IMR-90 (cell line): ENCODE results near the gene CRYGS. TPM values are rescaled to one million over a fixed set of nuclear protein-coding genes. Genes with fewer than 3 reads are reported as not detected.
A peak's percentile ranks its signal among the peaks of the same experiment; 100 is the strongest.
"Not testable (repeated sequence)": the region's sequence is repeated elsewhere in the genome, so short reads cannot be mapped to it uniquely, and the experiment has no call there.

ENCODE experiments used
- ATAC-seq: fragments of 200-7000 bp; cut with Tn5 transposase; 2 replicates; pipeline ENCODE4 v1.9.1; 2020; ENCODE audit warnings: low read depth, mild to moderate bottlenecking, moderate library complexity
- BruUV-seq: library from RNA; stranded (reverse); fragments of 400-500 nt; replicated peaks from 2 replicates; lab custom pipeline; 2021; lab: Mats Ljungman, UMichigan
- CTCF ChIA-PET: fragments of 300-600 bp; formaldehyde crosslinking; extraction: SDS; loops from one replicate; lab custom pipeline; 2021; ENCODE audit warnings: antibody characterized with exemption; lab: Yijun Ruan, JAX
- POLR2A ChIA-PET: fragments of 300-600 bp; sonication (Branson Sonifier 250); formaldehyde crosslinking; loops from one replicate; lab custom pipeline; 2022; ENCODE audit warnings: antibody characterized with exemption; ENCODE audit not compliant: unreplicated experiment; lab: Charles Lee
- DNase-seq: peaks from one replicate; pipeline ENCODE4 v3.0.0; 2013
- H2AFZ ChIP-seq: replicated peaks from 2 replicates; pipeline ENCODE3; 2013; ENCODE audit warnings: low read length, mild to moderate bottlenecking; ENCODE audit not compliant: poor library complexity
- H2AK5ac ChIP-seq: 2 replicates; pipeline ENCODE4 v1.6.1; 2013; ENCODE audit warnings: low read depth, low read length, inconsistent platforms
- H2AK9ac ChIP-seq: replicated peaks from 2 replicates; pipeline ENCODE3; 2013; ENCODE audit warnings: mild to moderate bottlenecking, low read depth, low read length, moderate library complexity; ENCODE audit not compliant: poor library complexity
- H2BK120ac ChIP-seq: 2 replicates; pipeline ENCODE4 v1.6.1; 2013; ENCODE audit warnings: low read depth, low read length, inconsistent platforms
- H2BK15ac ChIP-seq: 3 replicates; pipeline ENCODE4 v1.6.1; 2013; ENCODE audit warnings: low read depth, low read length, inconsistent platforms
- H2BK20ac ChIP-seq: 2 replicates; pipeline ENCODE4 v1.6.1; 2013; ENCODE audit warnings: low read depth, mild to moderate bottlenecking, inconsistent platforms, low read length, moderate library complexity
- H2BK5ac ChIP-seq: 2 replicates; pipeline ENCODE4 v1.6.1; 2013; ENCODE audit warnings: mild to moderate bottlenecking, low read depth, low read length, inconsistent platforms; ENCODE audit not compliant: poor library complexity, severe bottlenecking
- H3K14ac ChIP-seq: replicated peaks from 2 replicates; pipeline ENCODE4 v1.6.1; 2013; ENCODE audit warnings: low read depth, low read length, inconsistent platforms
- H3K18ac ChIP-seq: 2 replicates; pipeline ENCODE4 v1.6.1; 2013; ENCODE audit warnings: low read depth, low read length, control low read depth
- H3K23ac ChIP-seq: 2 replicates; pipeline ENCODE4 v1.6.1; 2013; ENCODE audit warnings: low read depth, low read length, inconsistent platforms
- H3K27ac ChIP-seq: 2 replicates; pipeline ENCODE4 v1.5.1; 2013; ENCODE audit warnings: mild to moderate bottlenecking, control low read depth, low read length; ENCODE audit not compliant: insufficient read depth
- H3K27me3 ChIP-seq: 2 replicates; pipeline ENCODE4 v1.6.1; 2013; ENCODE audit warnings: low read length; ENCODE audit not compliant: control insufficient read depth, insufficient read depth
- H3K36me3 ChIP-seq: 2 replicates; pipeline ENCODE4 v1.6.1; 2013; ENCODE audit warnings: low read length, mixed read lengths; ENCODE audit not compliant: control insufficient read depth, insufficient read depth
- H3K4ac ChIP-seq: 2 replicates; pipeline ENCODE4 v1.6.1; 2013; ENCODE audit warnings: low read depth, low read length, inconsistent platforms
- H3K4me1 ChIP-seq: 2 replicates; pipeline ENCODE4 v1.6.1; 2013; ENCODE audit warnings: low read length, mixed read lengths; ENCODE audit not compliant: control insufficient read depth, insufficient read depth
- H3K4me2 ChIP-seq: 2 replicates; pipeline ENCODE4 v1.6.1; 2013; ENCODE audit warnings: low read depth, mild to moderate bottlenecking, control low read depth, low read length, moderate library complexity
- H3K4me3 ChIP-seq: 2 replicates; pipeline ENCODE4 v1.5.1; 2013; ENCODE audit warnings: low read depth, mild to moderate bottlenecking, control low read depth, low read length, moderate library complexity; ENCODE audit not compliant: insufficient read depth
- H3K56ac ChIP-seq: 2 replicates; pipeline ENCODE4 v1.6.1; 2013; ENCODE audit warnings: low read length, inconsistent platforms; ENCODE audit not compliant: insufficient read depth; ENCODE audit errors: extremely low read depth
- H3K79me1 ChIP-seq, 2 experiments: 2 replicates each; pipeline ENCODE4 v1.6.1; 2013; ENCODE audit warnings: low read length in 2 of 2, inconsistent platforms in 1 of 2, low read depth in 1 of 2
- H3K9ac ChIP-seq: 2 replicates; pipeline ENCODE4 v1.6.1; 2013; ENCODE audit warnings: low read depth, low read length, control low read depth
- H3K9me1 ChIP-seq: 2 replicates; pipeline ENCODE4 v1.6.1; 2013; ENCODE audit warnings: low read length, inconsistent platforms; ENCODE audit not compliant: insufficient read depth
- H3K9me3 ChIP-seq: 2 replicates; pipeline ENCODE4 v1.6.1; 2013; ENCODE audit warnings: low read length; ENCODE audit not compliant: control insufficient read depth, insufficient read depth
- H4K20me1 ChIP-seq: 2 replicates; pipeline ENCODE4 v1.6.1; 2013; ENCODE audit warnings: low read length, inconsistent platforms; ENCODE audit not compliant: insufficient read depth
- H4K5ac ChIP-seq: 2 replicates; pipeline ENCODE4 v1.6.1; 2013; ENCODE audit warnings: mild to moderate bottlenecking, low read depth, low read length, control low read depth
- H4K8ac ChIP-seq, 2 experiments: 2 replicates each; pipeline ENCODE4 v1.6.1; 2013; ENCODE audit warnings: low read depth in 2 of 2, low read length in 2 of 2, control low read depth in 1 of 2, inconsistent platforms in 1 of 2
- H4K91ac ChIP-seq: 2 replicates; pipeline ENCODE4 v1.6.1; 2013; ENCODE audit warnings: low read depth, low read length, inconsistent platforms; ENCODE audit not compliant: insufficient read depth
- RFX5 ChIP-seq: IDR thresholded peaks from 2 replicates; pipeline ENCODE4 v1.8.0; 2012; ENCODE audit warnings: low read depth, mild to moderate bottlenecking, low read length, moderate library complexity
- WGBS, 2 experiments: methylation state at CpG; one replicate each; pipeline versions ENCODE4 v1.1.5 to v1.1.7; 2013; ENCODE audit warnings: missing lambda C conversion rate in 2 of 2; ENCODE audit not compliant: insufficient read length in 1 of 2; ENCODE audit errors: extremely low coverage in 2 of 2; 5-methylcytosine and 5-hydroxymethylcytosine counted together
- dilution Hi-C: fragments of 300-500 bp; cut with HindIII; formaldehyde crosslinking; loops from one replicate; pipeline ENCODE4 v1.14.3; 2018; ENCODE audit warnings: low sequenced_read_pairs; ENCODE audit not compliant: unreplicated experiment
- in situ Hi-C: fragments of 300-500 bp; cut with MboI; formaldehyde crosslinking; loops from 3 replicates; pipeline ENCODE4 v1.14.3; 2019; ENCODE audit warnings: low sequenced_read_pairs, inconsistent platforms, mixed read lengths
- intact Hi-C: fragments of 100-400 bp; cut with micrococcal nuclease; formaldehyde crosslinking; loops from 2 replicates; pipeline ENCODE4 v1.10.0; 2022
- polyA plus RNA-seq, 3 experiments: library from polyadenylated mRNA; depleted of rRNA; stranded (reverse); fragments of >200 nt; gene quantifications; 2 replicates each; pipeline ENCODE4 v1.2.3, GENCODE V29; 2012; ENCODE audit warnings: low replicate concordance in 1 of 3
- total RNA-seq: library from RNA; depleted of rRNA; stranded (reverse); fragments of >200 nt; gene quantifications from 2 replicates; pipeline ENCODE4 v1.2.3, GENCODE V29; 2012

Gene CRYGS
- total and polyA plus RNA-seq, 2 of the 4 experiments (the other 2 are of a cell fraction): 0.36 to 2.1 TPM

GRCh38 chr3:186502138-186502948, 41.8 kb downstream of the CRYGS start:
- H4K5ac ChIP-seq: no peak overlapping the region
- ChIA-PET CTCF (no interaction called here), POLR2A (no interaction called here)
- peak overlapping the region; percentile 29 for H3K4me2 ChIP-seq
- TF ChIP-seq RFX5: no peak
- ATAC-seq (0 out of 2 replicates have a peak, but pooled peaks have one; percentile 11), DNase-seq (no peak)
- H4K91ac ChIP-seq: no peak overlapping the region
- no peak overlapping the region for H2AK5ac ChIP-seq
- H3K4me1 ChIP-seq: no peaks in the 10 kb centered on the region
- H3K23ac ChIP-seq: no peak overlapping the region
- WGBS, 2 experiments: no CpG with 5 or more reads among the region's 5 CpGs
- peaks cover 30% of the 10 kb centered on the region for H3K27me3 ChIP-seq
- H2BK120ac ChIP-seq: no peak overlapping the region
- in situ Hi-C loops (no loop called here), intact Hi-C loops (no loop called here), dilution Hi-C loops (no loop called here)
- H3K36me3 ChIP-seq: no peaks in the 10 kb centered on the region
- no TSS peak for BruUV-seq
- no peak overlapping the region for H3K14ac ChIP-seq
- no peak overlapping the region for H2BK15ac ChIP-seq
- H3K27ac ChIP-seq: no peak overlapping the region
- no peak overlapping the region for H3K9ac ChIP-seq
- no peak overlapping the region for H2AFZ ChIP-seq
- no peak overlapping the region for H2AK9ac ChIP-seq
- no peak overlapping the region for H3K56ac ChIP-seq
- H3K79me1 ChIP-seq: no peaks in the 10 kb centered on the region
- no peaks in the 10 kb centered on the region for H3K9me1 ChIP-seq
- no peak overlapping the region for H2BK20ac ChIP-seq
- H2BK5ac ChIP-seq: no peak overlapping the region
- no peak overlapping the region for H4K8ac ChIP-seq
- no peaks in the 10 kb centered on the region for H3K9me3 ChIP-seq
- H3K4ac ChIP-seq: no peak overlapping the region
- no peak overlapping the region for H3K18ac ChIP-seq
- H4K20me1 ChIP-seq: no peaks in the 10 kb centered on the region
- H3K4me3 ChIP-seq: no peak overlapping the region

- H2AFZ ChIP-seq, H2AK5ac ChIP-seq, H3K9me1 ChIP-seq, H2BK5ac ChIP-seq, H3K18ac ChIP-seq, H3K4me1 ChIP-seq, H4K5ac ChIP-seq, dilution Hi-C loops, BruUV-seq, in situ Hi-C loops, H2BK20ac ChIP-seq, H4K8ac ChIP-seq, H4K20me1 ChIP-seq, H3K79me1 ChIP-seq, H3K4me3 ChIP-seq, H3K27ac ChIP-seq, DNase-seq, H3K4ac ChIP-seq, H3K4me2 ChIP-seq, H2BK120ac ChIP-seq, H3K36me3 ChIP-seq, H2BK15ac ChIP-seq, intact Hi-C loops, H3K56ac ChIP-seq, POLR2A ChIA-PET, H3K23ac ChIP-seq, H2AK9ac ChIP-seq, H4K91ac ChIP-seq, ATAC-seq, CTCF ChIA-PET, H3K14ac ChIP-seq, H3K9ac ChIP-seq, H3K9me3 ChIP-seq: not testable (repeated sequence)
- H3K27me3 ChIP-seq: peaks cover 33% of the 10 kb centered on the region
- WGBS, 2 experiments: no CpG with 5 or more reads among the region's 3 CpGs
Measured at GRCh38 chr3:186499949-186500348, 44.2 kb downstream of the CRYGS start.
